Bronchial epithelial cell (primary cell): Measurements from ENCODE around the gene CACNA2D4. TPM values are rescaled to one million over a fixed set of nuclear protein-coding genes. Genes with fewer than 3 reads are reported as not detected.

Experiments used
- DNase-seq: peaks from one replicate; pipeline ENCODE4 v3.0.0-alpha.2; 2010; ENCODE audit warnings: low read depth
- FAIRE-seq: peaks from 2 replicates; lab custom pipeline; 2011; peaks lifted over from hg19 to GRCh38; lab: Jason Lieb, UNC
- H3K27me3 ChIP-seq: 2 replicates; pipeline ENCODE4 v1.5.1; 2011; ENCODE audit warnings: low read length; ENCODE audit not compliant: control insufficient read depth, insufficient read depth
- H3K36me3 ChIP-seq: 2 replicates; pipeline ENCODE4 v1.5.1; 2011; ENCODE audit warnings: low read length; ENCODE audit not compliant: control insufficient read depth, insufficient read depth
- H3K4me3 ChIP-seq: 2 replicates; pipeline ENCODE4 v1.5.1; 2011; ENCODE audit warnings: mild to moderate bottlenecking, low read depth, low read length, control low read depth
- total RNA-seq: library from RNA; depleted of rRNA; stranded (reverse); fragments of >200 nt; gene quantifications from 2 replicates; pipeline ENCODE4 v1.2.1, GENCODE V29; 2014
- TF ChIP-seq, protein P1 (sequence below): IDR thresholded peaks from 2 replicates; pipeline ENCODE4 v1.5.1; 2011; ENCODE audit warnings: mild to moderate bottlenecking, moderate library complexity, low read length, control low read depth, inconsistent platforms; ENCODE audit not compliant: insufficient read depth, severe bottlenecking

The CACNA2D4 gene
- total RNA-seq, 1 donor from 2014 or later: not detected

- TF ChIP-seq, protein P1, sequence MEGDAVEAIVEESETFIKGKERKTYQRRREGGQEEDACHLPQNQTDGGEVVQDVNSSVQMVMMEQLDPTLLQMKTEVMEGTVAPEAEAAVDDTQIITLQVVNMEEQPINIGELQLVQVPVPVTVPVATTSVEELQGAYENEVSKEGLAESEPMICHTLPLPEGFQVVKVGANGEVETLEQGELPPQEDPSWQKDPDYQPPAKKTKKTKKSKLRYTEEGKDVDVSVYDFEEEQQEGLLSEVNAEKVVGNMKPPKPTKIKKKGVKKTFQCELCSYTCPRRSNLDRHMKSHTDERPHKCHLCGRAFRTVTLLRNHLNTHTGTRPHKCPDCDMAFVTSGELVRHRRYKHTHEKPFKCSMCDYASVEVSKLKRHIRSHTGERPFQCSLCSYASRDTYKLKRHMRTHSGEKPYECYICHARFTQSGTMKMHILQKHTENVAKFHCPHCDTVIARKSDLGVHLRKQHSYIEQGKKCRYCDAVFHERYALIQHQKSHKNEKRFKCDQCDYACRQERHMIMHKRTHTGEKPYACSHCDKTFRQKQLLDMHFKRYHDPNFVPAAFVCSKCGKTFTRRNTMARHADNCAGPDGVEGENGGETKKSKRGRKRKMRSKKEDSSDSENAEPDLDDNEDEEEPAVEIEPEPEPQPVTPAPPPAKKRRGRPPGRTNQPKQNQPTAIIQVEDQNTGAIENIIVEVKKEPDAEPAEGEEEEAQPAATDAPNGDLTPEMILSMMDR: no peak
- no peaks in the 10 kb centered on the region for H3K36me3 ChIP-seq
- no peak for FAIRE-seq
- H3K4me3 ChIP-seq: no peak overlapping the region
- DNase-seq: no peak
- H3K27me3 ChIP-seq: peaks cover 10% of the 10 kb centered on the region
Observed at GRCh38 chr12:1826401-1826800, 92.1 kb downstream of the CACNA2D4 start.

DNA sequence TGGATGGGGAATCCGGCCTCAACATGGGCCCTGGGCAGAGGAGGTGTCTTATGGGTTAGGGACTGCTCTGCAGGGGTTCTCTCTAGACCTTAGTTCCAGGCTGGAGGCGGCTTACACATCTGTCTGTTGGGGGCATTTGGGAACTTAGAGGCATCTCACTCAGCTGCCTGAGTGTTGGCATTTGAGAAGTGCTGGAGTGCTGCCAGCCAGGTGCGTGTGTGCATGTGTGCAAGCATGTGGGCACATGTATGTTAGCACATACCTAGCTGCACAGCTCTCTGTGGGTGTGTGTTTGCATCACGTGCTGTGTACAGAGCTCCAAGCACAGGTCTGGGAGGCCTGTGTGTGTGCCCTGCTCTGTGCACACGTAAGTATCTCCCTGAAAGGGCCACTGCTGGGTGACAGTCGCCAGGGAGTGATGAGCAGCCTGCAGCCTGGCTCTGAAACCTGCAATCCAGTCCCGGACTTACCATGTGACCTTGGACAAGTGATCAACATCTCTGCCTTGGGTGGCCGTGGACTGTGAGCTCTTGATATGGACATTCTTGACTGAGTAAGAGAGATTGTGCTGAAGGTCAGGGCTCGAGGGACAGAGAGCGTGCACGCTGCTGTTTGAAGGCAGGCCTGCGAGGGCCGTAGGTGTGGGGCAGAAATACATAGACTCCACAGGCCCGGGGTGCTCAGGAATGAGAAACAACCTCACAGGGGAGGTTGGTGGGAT, 92.9 kb downstream of the CACNA2D4 start:
- no peak overlapping the region for H3K4me3 ChIP-seq
- TF ChIP-seq, protein P1: no peak
- FAIRE-seq (no peak), DNase-seq (no peak)
- H3K36me3 ChIP-seq: no peaks in the 10 kb centered on the region
- H3K27me3 ChIP-seq: peaks cover 17% of the 10 kb centered on the region

DNA sequence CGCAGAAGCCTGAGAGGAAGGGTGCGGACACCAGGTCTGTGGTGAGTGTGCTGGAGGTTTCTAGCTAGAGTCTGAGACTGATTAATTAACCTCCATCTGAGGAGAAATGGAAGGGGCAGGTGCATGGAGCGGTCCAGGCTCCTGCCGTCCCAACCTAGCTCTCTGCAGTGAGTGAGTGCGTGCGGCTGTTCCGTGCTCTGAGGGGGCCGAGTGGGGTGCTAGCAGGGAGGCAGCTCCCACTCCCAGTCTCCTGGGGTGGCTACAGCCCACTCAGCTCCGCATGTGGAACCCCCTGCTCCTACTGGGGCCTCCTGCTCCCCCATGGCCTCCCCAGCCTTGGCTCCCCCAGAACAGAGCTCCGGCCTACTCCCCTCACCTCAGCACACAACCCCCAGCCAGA, 95.2 kb downstream of the CACNA2D4 start:
- FAIRE-seq (no peak), DNase-seq (no peak)
- TF ChIP-seq, protein P1: no peak
- Histone ChIP-seq H3K4me3 (no peak overlapping the region), H3K27me3 (peaks cover 18% of the 10 kb centered on the region), H3K36me3 (no peaks in the 10 kb centered on the region)

- H3K27me3 ChIP-seq: peaks cover 18% of the 10 kb centered on the region
- no peak for DNase-seq
- H3K36me3 ChIP-seq: no peaks in the 10 kb centered on the region
- FAIRE-seq: no peak
- no peak overlapping the region for H3K4me3 ChIP-seq
- TF ChIP-seq, protein P1: no peak
Observed at GRCh38 chr12:1822699-1823098, 95.8 kb downstream of the CACNA2D4 start.

- FAIRE-seq (no peak), DNase-seq (no peak)
- Histone ChIP-seq H3K27me3 (peaks cover 18% of the 10 kb centered on the region), H3K4me3 (no peak overlapping the region), H3K36me3 (no peaks in the 10 kb centered on the region)
- TF ChIP-seq, protein P1: no peak
Observed at GRCh38 chr12:1821805-1822204, 96.6 kb downstream of the CACNA2D4 start.

DNA sequence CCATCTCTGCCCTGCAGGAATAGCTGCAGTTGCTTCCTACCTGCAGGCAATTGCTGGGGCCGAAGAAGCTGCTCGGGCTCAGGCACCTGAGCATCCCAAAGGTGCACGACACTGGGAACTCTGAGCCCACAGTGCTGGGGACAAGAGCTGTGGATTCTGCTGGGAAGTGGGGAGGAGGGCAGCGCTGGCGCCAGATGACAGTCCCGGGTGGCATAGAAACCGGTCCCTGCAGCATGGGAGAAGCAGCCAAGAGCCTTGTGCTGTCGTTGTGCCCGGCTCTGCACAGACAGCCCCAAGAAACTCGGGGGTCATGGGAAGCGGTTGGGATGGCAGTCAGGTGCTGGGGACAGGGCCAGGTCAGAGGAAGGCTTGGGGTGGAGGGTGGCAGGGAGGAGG, 97.6 kb downstream of the CACNA2D4 start:
- FAIRE-seq: no peak
- TF ChIP-seq, protein P1: no peak
- H3K4me3 ChIP-seq: no peak overlapping the region
- H3K27me3 ChIP-seq: peaks cover 18% of the 10 kb centered on the region
- no peaks in the 10 kb centered on the region for H3K36me3 ChIP-seq
- DNase-seq: no peak
